HUES64 (cell line): ENCODE results near the gene QSOX1.
A peak's percentile ranks its signal among the peaks of the same experiment; 100 is the strongest.

Source experiments
- H3K27ac ChIP-seq: 2 replicates; pipeline ENCODE4 v1.7.0; 2013; ENCODE audit warnings: low read depth, low read length, inconsistent platforms
- H3K27me3 ChIP-seq: 2 replicates; pipeline ENCODE4 v1.6.1; 2013; ENCODE audit warnings: mild to moderate bottlenecking, low read length; ENCODE audit not compliant: insufficient read depth
- H3K36me3 ChIP-seq: 2 replicates; pipeline ENCODE4 v1.6.1; 2013; ENCODE audit warnings: mild to moderate bottlenecking, low read length; ENCODE audit not compliant: insufficient read depth
- H3K4me1 ChIP-seq: 2 replicates; pipeline ENCODE4 v1.6.1; 2013; ENCODE audit warnings: mild to moderate bottlenecking, low read length, moderate library complexity; ENCODE audit not compliant: insufficient read depth
- H3K4me3 ChIP-seq: 2 replicates; pipeline ENCODE4 v1.5.1; 2013; ENCODE audit warnings: mild to moderate bottlenecking, low read length, moderate library complexity
- H3K9ac ChIP-seq: 2 replicates; pipeline ENCODE4 v1.6.1; 2013; ENCODE audit warnings: mild to moderate bottlenecking, low read depth, low read length
- H3K9me3 ChIP-seq: 2 replicates; pipeline ENCODE4 v1.6.1; 2013; ENCODE audit warnings: low read depth, low read length; ENCODE audit not compliant: insufficient read depth
- WGBS: fragments of 150-250, 120-280 bp; methylation state at CpG from one replicate; pipeline ENCODE4 v1.1.7; 2013; ENCODE audit warnings: missing lambda C conversion rate; 5-methylcytosine and 5-hydroxymethylcytosine counted together

QSOX1 gene

GRCh38 chr1:180239145-180240096 is 84.8 kb downstream of the QSOX1 start:
- Histone ChIP-seq H3K4me1 (peaks cover 64% of the 10 kb centered on the region), H3K27me3 (peaks cover 70% of the 10 kb centered on the region)

GRCh38 chr1:180241716-180242544 is 87.3 kb downstream of the QSOX1 start:
- Histone ChIP-seq H3K9ac (no peak overlapping the region), H3K27me3 (peaks cover 44% of the 10 kb centered on the region), H3K4me1 (peaks cover 55% of the 10 kb centered on the region), H3K4me3 (no peak overlapping the region), H3K9me3 (no peaks in the 10 kb centered on the region), H3K36me3 (no peaks in the 10 kb centered on the region), H3K27ac (no peak overlapping the region)
- 81% methylated on average over 8 of the region's 8 CpGs for WGBS

More at GRCh38 chr1:180239145-180240096, 84.8 kb downstream of the QSOX1 start:
- Histone ChIP-seq H3K9ac (no peak overlapping the region), H3K27ac (peak overlapping the region; percentile 85; the same call in 1 of the 2 replicates), H3K36me3 (no peaks in the 10 kb centered on the region), H3K4me3 (peak overlapping the region; percentile 39; the same call in 1 of the 2 replicates), H3K9me3 (no peaks in the 10 kb centered on the region)
- WGBS = 4% methylated on average over 9 of the region's 10 CpGs

- peaks cover 27% of the 10 kb centered on the region for H3K27me3 ChIP-seq
- H3K9ac ChIP-seq = no peak overlapping the region
- no peak overlapping the region for H3K4me3 ChIP-seq
- 92% methylated on average over 11 of the region's 11 CpGs for WGBS
- H3K4me1 ChIP-seq = peaks cover 47% of the 10 kb centered on the region
- no peaks in the 10 kb centered on the region for H3K36me3 ChIP-seq
- no peak overlapping the region for H3K27ac ChIP-seq
- H3K9me3 ChIP-seq = no peaks in the 10 kb centered on the region
These were observed 89.0 kb downstream of the QSOX1 start for GRCh38 chr1:180243517-180244221.

- Histone ChIP-seq H3K4me1 (peaks cover 38% of the 10 kb centered on the region), H3K9ac (no peak overlapping the region), H3K9me3 (no peaks in the 10 kb centered on the region), H3K27me3 (peaks cover 16% of the 10 kb centered on the region), H3K27ac (no peak overlapping the region), H3K36me3 (no peaks in the 10 kb centered on the region), H3K4me3 (no peak overlapping the region)
- 76% methylated on average over 6 of the region's 6 CpGs for WGBS
These were observed 90.2 kb downstream of the QSOX1 start for GRCh38 chr1:180244840-180245239.

GRCh38 chr1:180246579-180246978 is 91.9 kb downstream of the QSOX1 start:
- Histone ChIP-seq H3K36me3 (no peaks in the 10 kb centered on the region), H3K27me3 (peaks cover under 1% of the 10 kb centered on the region; the same call in 1 of the 2 replicates), H3K9ac (no peak overlapping the region), H3K9me3 (no peaks in the 10 kb centered on the region), H3K4me3 (no peak overlapping the region), H3K27ac (no peak overlapping the region), H3K4me1 (peaks cover 24% of the 10 kb centered on the region)
- WGBS = 97% methylated on average over 5 of the region's 5 CpGs

GRCh38 chr1:180247061-180247460 is 92.4 kb downstream of the QSOX1 start:
- Histone ChIP-seq H3K4me3 (no peak overlapping the region), H3K27ac (no peak overlapping the region), H3K27me3 (no peaks in the 10 kb centered on the region), H3K9me3 (no peaks in the 10 kb centered on the region), H3K36me3 (no peaks in the 10 kb centered on the region), H3K9ac (no peak overlapping the region), H3K4me1 (peaks cover 24% of the 10 kb centered on the region)
- WGBS = 80% methylated on average over 3 of the region's 3 CpGs

GRCh38 chr1:180247580-180247979 is 92.9 kb downstream of the QSOX1 start:
- no peaks in the 10 kb centered on the region for H3K36me3 ChIP-seq
- H3K27ac ChIP-seq = no peak overlapping the region
- H3K4me3 ChIP-seq = no peak overlapping the region
- 91% methylated on average over 4 of the region's 4 CpGs for WGBS
- peaks cover 22% of the 10 kb centered on the region for H3K4me1 ChIP-seq
- H3K9ac ChIP-seq = no peak overlapping the region
- no peaks in the 10 kb centered on the region for H3K27me3 ChIP-seq
- H3K9me3 ChIP-seq = no peaks in the 10 kb centered on the region

- WGBS = 94% methylated on average over 7 of the region's 7 CpGs
- Histone ChIP-seq H3K27ac (no peak overlapping the region), H3K9me3 (no peaks in the 10 kb centered on the region), H3K27me3 (no peaks in the 10 kb centered on the region), H3K4me1 (peaks cover 17% of the 10 kb centered on the region), H3K36me3 (no peaks in the 10 kb centered on the region), H3K9ac (no peak overlapping the region), H3K4me3 (no peak overlapping the region)
These were observed 93.5 kb downstream of the QSOX1 start for GRCh38 chr1:180248176-180248575.

GRCh38 chr1:180248731-180249681 is 94.3 kb downstream of the QSOX1 start:
- 74% methylated on average over 9 of the region's 11 CpGs for WGBS
- Histone ChIP-seq H3K4me1 (peaks cover 25% of the 10 kb centered on the region), H3K9ac (no peak overlapping the region), H3K36me3 (no peaks in the 10 kb centered on the region), H3K27me3 (no peaks in the 10 kb centered on the region), H3K27ac (no peak overlapping the region), H3K9me3 (no peaks in the 10 kb centered on the region), H3K4me3 (no peak overlapping the region)
